ENCODE results near the gene GIMAP4.
"Not testable (repeated sequence)": the region's sequence is repeated elsewhere in the genome, so short reads cannot be mapped to it uniquely, and the experiment has no call there.

- TF ChIP-seq MCM5 (IDR thresholded peaks at IDR 0.05; ENCODE audit: low read depth); ZNF121 (CRISPR knock-in tag; conservative IDR thresholded peaks at IDR 0.05): not testable (repeated sequence)
Measured at GRCh38 chr7:150603600-150603999, 36.4 kb downstream of the GIMAP4 start.

Measured in K562 (cell line).